K562 (cell line): ENCODE measurements around the gene PRKRIP1. TPM values are rescaled to one million over a fixed set of nuclear protein-coding genes. Genes with fewer than 3 reads are reported as not detected.

Experiments used
- ARID3B ChIP-seq: fragments of 250-450 bp; sonication (Bioruptor Pico); IDR thresholded peaks from 2 replicates; pipeline ENCODE4 v1.4.0; 2020; ENCODE audit warnings: borderline replicate concordance
- E2F6 ChIP-seq, 2 experiments: IDR thresholded peaks; 2 replicates each; pipeline ENCODE4 v1.6.1; 2011; ENCODE audit warnings: borderline replicate concordance in 1 of 2, control low read depth in 1 of 2, low read depth in 1 of 2, low read length in 1 of 2, mild to moderate bottlenecking in 1 of 2, mixed read lengths in 1 of 2, moderate library complexity in 1 of 2; ENCODE audit not compliant: insufficient read depth in 1 of 2, insufficient read length in 1 of 2, poor library complexity in 1 of 2, severe bottlenecking in 1 of 2; ENCODE audit errors: extremely low read depth in 1 of 2
- ERF ChIP-seq: fragments of 450-650 bp; formaldehyde crosslinking; IDR thresholded peaks from 2 replicates; pipeline ENCODE4 v1.4.0; 2020; ENCODE audit warnings: mild to moderate bottlenecking, mixed read lengths
- ETV5 ChIP-seq: sonication (generic); formaldehyde crosslinking; IDR thresholded peaks from 2 replicates; pipeline ENCODE4 v1.4.0; 2020; ENCODE audit warnings: low read depth, mild to moderate bottlenecking, missing genetic modification reagents
- HES1 ChIP-seq: fragments of 450-650 bp; IDR thresholded peaks from 2 replicates; pipeline ENCODE4 v1.6.1; 2016; ENCODE audit warnings: low read depth, mild to moderate bottlenecking, moderate library complexity
- NFYB ChIP-seq: IDR thresholded peaks from 2 replicates; pipeline ENCODE4 v1.6.1; 2011; ENCODE audit warnings: mild to moderate bottlenecking, moderate library complexity; ENCODE audit not compliant: insufficient read length; ENCODE audit errors: extremely low read depth
- NR2C1 ChIP-seq, 2 experiments: fragments of 450-650 bp; IDR thresholded peaks; 2 replicates each; pipeline ENCODE4 v1.6.1; 2017; ENCODE audit warnings: mild to moderate bottlenecking in 2 of 2, antibody characterized with exemption in 1 of 2, inconsistent platforms in 1 of 2, missing compliant biosample characterization in 1 of 2, missing genetic modification characterization in 1 of 2
- PCBP2 ChIP-seq: fragments of 200-400 bp; formaldehyde crosslinking; IDR thresholded peaks from 2 replicates; pipeline ENCODE4 v1.6.1; 2018; ENCODE audit warnings: low read length, low read depth, mild to moderate bottlenecking, moderate library complexity; ENCODE audit not compliant: poor library complexity, severe bottlenecking
- POLR2H ChIP-seq: IDR thresholded peaks from 2 replicates; pipeline ENCODE4 v1.6.1; 2016; ENCODE audit warnings: missing genetic modification characterization, low read depth, mild to moderate bottlenecking, control low read depth, missing compliant biosample characterization, moderate library complexity
- RBM34 ChIP-seq: fragments of 200-400 bp; formaldehyde crosslinking; IDR thresholded peaks from 2 replicates; pipeline ENCODE4 v1.6.1; 2018; ENCODE audit warnings: low read length, borderline replicate concordance; ENCODE audit not compliant: insufficient read depth
- RUNX1 ChIP-seq: sonication (generic); IDR thresholded peaks from 2 replicates; pipeline ENCODE4 v1.6.1; 2016; ENCODE audit warnings: antibody characterized with exemption, low read depth
- ZBTB40 ChIP-seq, 2 experiments: fragments of 450-650 bp in 1 of 2; sonication (generic) in 1 of 2; formaldehyde crosslinking in 1 of 2; IDR thresholded peaks; 2 replicates each; pipeline versions ENCODE4 v1.7.1 to v1.9.0; 2016 to 2022; ENCODE audit warnings: inconsistent platforms in 1 of 2, mild to moderate bottlenecking in 1 of 2, missing genetic modification reagents in 1 of 2
- polyA plus RNA-seq, 8 experiments: library from polyadenylated mRNA; depleted of rRNA in 4 of 8; stranded (reverse) in 5 of 8; unstranded in 3 of 8; fragments of >200 nt; fragmentation: Nextera tagmentation in 2 of 8; fragmentation: Illumina TruSeq in 1 of 8; extraction: Ambion mirVana in 2 of 8; extraction: Trizol in 1 of 8; gene quantifications; 2 replicates each; pipeline versions ENCODE4 v1.2.1 to v1.2.3, GENCODE V29; 2011 to 2014; ENCODE audit warnings: inconsistent platforms in 1 of 8, missing spikeins in 1 of 8
- total RNA-seq, 7 experiments: library from RNA; depleted of rRNA in 6 of 7; stranded (reverse); fragments of >200 nt in 6 of 7; fragmentation: Illumina TruSeq in 2 of 7; extraction: Trizol in 2 of 7; gene quantifications; 2 replicates each; pipeline versions ENCODE4 v1.2.1 to v1.2.3, GENCODE V29; 2011 to 2021; ENCODE audit warnings: low replicate concordance in 1 of 7

The PRKRIP1 gene
- total and polyA plus RNA-seq, 9 of the 15 experiments (the other 6 are each of a cell fraction or from before 2014, with no cell fraction given): 14.9 to 52.1 (median 19.8) TPM

- no peak for TF ChIP-seq ARID3B (CRISPR knock-in tag)
- no peak for TF ChIP-seq ZBTB40 (IDR thresholded peaks at IDR 0.05)
- no peak for TF ChIP-seq ZBTB40 (CRISPR knock-in tag; IDR thresholded peaks at IDR 0.05)
- no peak for TF ChIP-seq RBM34
- 0 out of 2 replicates have a peak, but pooled peaks have one; percentile 18 for TF ChIP-seq ETV5 (CRISPR knock-in tag)
- no peak for TF ChIP-seq E2F6 (IDR thresholded peaks at IDR 0.05; ENCODE audit: borderline replicate concordance in 1 of 2, extremely low read depth in 1 of 2, insufficient read depth in 1 of 2, insufficient read length in 1 of 2, low read depth in 1 of 2, low read length in 1 of 2, poor library complexity in 1 of 2, severe bottlenecking in 1 of 2)
- no peak for TF ChIP-seq NR2C1 (IDR thresholded peaks at IDR 0.05)
- no peak for TF ChIP-seq NR2C1 (tag; IDR thresholded peaks at IDR 0.05)
- TF ChIP-seq HES1: no peak
- no peak for TF ChIP-seq RUNX1
- TF ChIP-seq NFYB: no peak
- TF ChIP-seq POLR2H (tag): no peak
- no peak for TF ChIP-seq ERF (CRISPR knock-in tag)
- TF ChIP-seq PCBP2: no peak
These were observed 44.0 kb downstream of the PRKRIP1 start (continued) for GRCh38 chr7:102439963-102440795.
